Gastroesophageal sphincter (tissue), 3 donors: Measurements from ENCODE around the gene FRMD5.

ENCODE experiments used
- CTCF ChIP-seq, 4 experiments: fragments of 200-600 bp in 2 of 4; fragments of 450-650 bp in 2 of 4; sonication (generic) in 1 of 4; IDR thresholded peaks; one replicate each; pipeline ENCODE4 v1.5.1; 2017 to 2019; ENCODE audit warnings: antibody characterized with exemption in 4 of 4, mild to moderate bottlenecking in 2 of 4, moderate library complexity in 2 of 4
- EP300 ChIP-seq: sonication (generic); formaldehyde crosslinking; IDR thresholded peaks from one replicate; pipeline ENCODE4 v1.6.1; 2017; ENCODE audit warnings: antibody characterized with exemption, mild to moderate bottlenecking
- POLR2A ChIP-seq, 2 donors: fragments of 450-650 bp; IDR thresholded peaks; one replicate each; pipeline ENCODE4 v1.6.1; 2017; ENCODE audit warnings: antibody characterized with exemption in 2 of 2, mild to moderate bottlenecking in 2 of 2, moderate library complexity in 1 of 2
- POLR2AphosphoS5 ChIP-seq: sonication (generic); formaldehyde crosslinking; IDR thresholded peaks from one replicate; pipeline ENCODE4 v1.6.1; 2017; ENCODE audit warnings: antibody characterized with exemption

GRCh38 chr15:44018151-44018550, 176.9 kb downstream of the FRMD5 start:
- TF ChIP-seq POLR2A (IDR thresholded peaks at IDR 0.05), result no peak
- no peak for TF ChIP-seq POLR2AphosphoS5
- no peak for TF ChIP-seq CTCF (IDR thresholded peaks at IDR 0.05)
- no peak for TF ChIP-seq EP300
